GM21360 (cell line): ENCODE measurements around the gene BRSK2.
"Not testable (repeated sequence)": the region's sequence is repeated elsewhere in the genome, so short reads cannot be mapped to it uniquely, and the experiment has no call there.

Experiments
- ATAC-seq: cut with Tn5 transposase; IDR thresholded peaks from one replicate; pipeline ENCODE4 v1.9.1; 2021; ENCODE audit warnings: mild to moderate bottlenecking, moderate library complexity; ENCODE audit not compliant: unreplicated experiment

Gene BRSK2

DNA sequence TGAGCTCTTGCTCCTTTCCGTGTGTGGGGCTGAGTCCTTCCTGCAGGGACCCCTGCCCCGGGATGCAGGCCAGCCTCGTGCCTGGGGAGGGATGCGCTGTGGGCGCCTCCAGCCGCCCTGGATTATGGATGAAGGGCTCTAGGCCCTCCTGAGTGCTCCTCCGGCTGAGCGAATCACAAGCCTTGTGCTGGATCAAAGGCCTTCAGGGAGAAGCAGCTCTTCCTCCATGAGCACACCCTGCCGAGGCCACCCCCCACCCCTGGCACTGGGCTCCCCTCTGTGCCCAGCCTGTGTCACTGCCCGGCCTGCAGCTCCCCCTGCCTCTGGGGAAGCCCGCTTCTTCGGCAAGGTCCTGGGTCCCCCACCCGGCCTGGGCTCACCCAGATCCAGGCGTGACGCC lies 43.8 kb downstream of the BRSK2 start:
- no peak for ATAC-seq

- no peak for ATAC-seq
These were observed 44.4 kb downstream of the BRSK2 start for GRCh38 chr11:1433977-1434640.

- ATAC-seq: not testable (repeated sequence)
These were observed 45.7 kb downstream of the BRSK2 start for GRCh38 chr11:1435479-1435819.

DNA sequence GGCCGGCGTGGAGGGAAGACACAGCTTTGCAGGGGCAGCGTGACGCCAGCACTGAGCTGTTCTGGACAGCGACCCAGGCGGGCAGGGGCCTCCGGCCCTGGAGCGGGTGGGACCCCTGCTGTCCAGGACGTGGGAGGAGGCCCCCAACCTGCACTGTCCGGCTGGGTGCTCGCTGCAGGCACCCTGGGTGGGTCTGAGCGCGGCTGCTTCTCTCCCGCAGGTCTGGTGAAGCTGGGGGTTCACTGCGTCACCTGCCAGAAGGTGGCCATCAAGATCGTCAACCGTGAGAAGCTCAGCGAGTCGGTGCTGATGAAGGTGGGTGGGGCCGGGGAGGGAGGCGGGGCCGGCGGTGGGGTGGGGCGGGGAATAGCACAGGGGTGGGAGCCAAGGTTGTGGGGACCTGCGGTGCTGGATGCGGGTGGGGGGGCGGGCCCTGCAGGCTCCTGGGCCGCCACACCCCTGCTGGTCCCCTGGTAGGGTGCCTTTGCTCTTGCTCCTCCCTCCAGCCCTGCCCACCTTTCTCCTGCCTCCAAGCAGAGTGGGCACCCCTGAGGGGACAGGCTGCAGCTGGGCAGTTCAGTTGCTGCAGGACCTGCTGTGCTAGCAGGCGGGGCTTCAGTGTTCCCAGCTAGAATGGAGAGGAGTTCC lies 46.2 kb downstream of the BRSK2 start:
- no peak for ATAC-seq

GRCh38 chr11:1436468-1437039 lies 46.8 kb downstream of the BRSK2 start:
- ATAC-seq: no peak

DNA sequence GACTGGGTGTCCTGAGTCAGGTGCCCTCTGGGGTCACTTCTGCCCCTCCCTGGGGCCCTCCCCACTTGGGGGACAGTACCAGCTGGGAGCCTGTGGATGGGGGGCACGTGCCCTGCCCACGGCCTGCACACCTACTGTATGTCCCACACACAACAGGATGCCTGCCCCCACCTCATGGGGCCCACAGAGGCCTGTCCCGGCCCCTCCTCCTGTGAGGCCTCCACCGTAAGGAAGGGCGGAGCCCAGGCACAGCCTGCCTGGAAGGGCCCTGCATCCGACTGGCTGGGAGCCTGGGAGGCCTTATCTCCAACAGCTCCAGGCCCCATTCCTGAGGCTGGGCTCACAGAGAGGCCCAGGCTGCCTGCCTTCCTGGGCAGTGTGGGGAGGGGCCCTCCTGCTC lies 47.8 kb downstream of the BRSK2 start:
- ATAC-seq: no peak

- ATAC-seq: no peak
These were observed 48.7 kb downstream of the BRSK2 start for GRCh38 chr11:1438261-1438966.

DNA sequence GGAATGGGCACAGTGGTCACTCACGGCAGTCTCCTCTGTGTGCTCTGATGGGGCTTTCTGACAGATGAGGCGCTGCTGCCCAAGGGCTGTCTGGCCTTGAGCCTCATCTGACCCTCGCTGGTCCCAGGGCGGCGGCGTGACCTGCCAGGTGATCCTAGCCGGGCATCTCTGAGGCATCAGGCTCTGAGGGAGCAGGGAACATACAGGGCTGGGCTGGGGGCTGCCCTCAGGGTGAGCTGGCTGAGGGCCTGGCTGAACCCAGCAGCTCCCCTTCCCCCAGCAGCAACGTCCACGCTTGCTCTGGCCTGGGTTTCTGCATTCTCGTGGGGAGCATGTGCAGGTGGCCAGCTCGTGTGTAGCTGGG lies 49.2 kb downstream of the BRSK2 start:
- ATAC-seq: no peak

GRCh38 chr11:1439341-1439740 lies 49.6 kb downstream of the BRSK2 start:
- ATAC-seq: no peak

DNA sequence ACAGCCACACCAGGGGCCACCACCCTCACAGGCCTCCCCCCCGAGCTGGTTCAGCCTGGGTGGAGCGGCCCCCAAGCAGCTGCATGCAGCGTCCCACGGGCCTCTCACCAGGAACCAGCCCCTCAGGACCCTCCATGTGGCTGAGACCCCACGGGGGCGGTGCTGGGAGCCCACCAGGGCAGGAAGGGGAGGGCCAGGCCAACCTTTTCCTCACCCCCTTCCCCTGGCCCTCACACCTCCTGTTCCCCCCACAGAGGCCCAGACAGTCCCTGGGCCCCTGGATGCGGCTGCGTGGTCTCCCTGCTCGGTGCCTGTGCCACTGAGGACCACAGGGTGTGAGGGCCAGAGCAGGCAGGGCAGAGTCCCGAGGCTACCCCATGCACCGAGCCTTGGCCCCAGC lies 50.3 kb downstream of the BRSK2 start:
- ATAC-seq: no peak

- no peak for ATAC-seq
These were observed 50.8 kb downstream of the BRSK2 start for GRCh38 chr11:1440496-1440895.

- ATAC-seq: no peak
These were observed 52.4 kb downstream of the BRSK2 start for GRCh38 chr11:1442163-1442562.

DNA sequence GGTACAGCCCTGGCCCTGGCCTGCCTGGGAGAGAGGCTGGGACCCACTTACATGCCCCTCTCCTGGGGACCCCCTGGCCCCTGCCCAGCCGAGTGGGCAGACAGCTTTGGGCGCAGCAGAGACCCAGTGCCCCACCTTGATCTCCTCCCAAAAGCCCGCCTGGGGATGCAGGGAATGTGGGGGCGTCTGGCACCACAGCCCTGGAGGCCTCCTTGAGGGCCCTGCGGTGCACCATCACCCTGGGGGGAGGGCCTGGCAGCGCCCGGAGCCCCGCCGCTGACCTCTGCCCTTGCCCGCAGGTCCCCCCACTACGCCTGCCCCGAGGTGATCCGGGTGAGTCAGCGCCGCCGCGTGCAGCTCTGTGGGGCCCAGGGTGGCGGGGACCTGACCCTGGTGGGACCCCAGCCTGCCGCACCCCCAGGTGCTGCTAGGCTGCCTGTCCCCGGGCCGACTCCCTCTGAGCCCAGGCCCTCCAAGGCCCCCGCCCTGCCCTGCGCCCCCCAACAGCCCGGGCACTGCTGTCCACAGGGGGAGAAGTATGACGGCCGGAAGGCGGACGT lies 53.2 kb downstream of the BRSK2 start:
- no peak for ATAC-seq

DNA sequence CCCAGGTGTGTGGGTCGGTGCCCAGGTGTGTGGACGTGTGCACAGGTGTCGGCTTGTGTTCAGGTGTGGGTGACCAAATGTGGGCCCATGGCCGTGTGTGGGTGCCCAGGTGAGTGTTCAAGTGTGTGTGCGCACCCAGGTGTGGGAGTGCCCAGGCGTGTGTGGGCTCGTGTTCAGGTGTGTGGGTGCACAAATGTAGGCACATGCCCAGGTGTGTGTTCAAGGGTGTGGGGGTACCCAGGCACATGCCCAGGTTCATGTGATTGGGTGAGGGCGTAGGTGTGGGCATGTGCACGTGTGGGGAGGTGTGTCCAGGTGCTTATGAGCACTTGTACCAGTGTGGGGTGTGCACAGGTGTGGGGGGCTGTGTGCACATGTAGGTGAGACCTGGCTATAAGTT lies 54.0 kb downstream of the BRSK2 start:
- no peak for ATAC-seq

DNA sequence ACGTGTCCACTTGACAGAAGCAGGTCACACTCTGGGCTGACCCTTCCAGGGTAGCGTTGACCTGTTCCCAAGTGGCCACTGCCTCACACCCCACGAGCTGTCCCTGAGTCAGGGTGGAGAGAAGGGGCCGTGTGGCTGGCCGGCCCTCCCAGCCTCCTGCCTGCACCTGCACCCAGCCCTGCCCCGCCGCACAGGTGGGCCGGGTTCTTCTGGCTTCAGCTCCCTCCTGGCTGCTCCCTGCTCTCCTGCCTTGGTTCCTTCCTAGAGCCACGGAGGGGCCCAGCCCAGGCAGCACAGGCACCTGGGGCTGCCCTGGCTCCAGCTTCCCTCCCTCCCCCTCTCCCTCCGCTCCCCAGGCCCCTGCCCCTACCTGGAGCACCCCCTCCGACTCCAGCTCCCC lies 54.6 kb downstream of the BRSK2 start:
- ATAC-seq: no peak

- no peak for ATAC-seq
These were observed 55.2 kb downstream of the BRSK2 start for GRCh38 chr11:1444823-1445422.

GRCh38 chr11:1445741-1446445 lies 56.2 kb downstream of the BRSK2 start:
- ATAC-seq: no peak

- no peak for ATAC-seq
These were observed 56.9 kb downstream of the BRSK2 start for GRCh38 chr11:1446623-1447022.

GRCh38 chr11:1447845-1448825 lies 58.4 kb downstream of the BRSK2 start:
- no peak for ATAC-seq

DNA sequence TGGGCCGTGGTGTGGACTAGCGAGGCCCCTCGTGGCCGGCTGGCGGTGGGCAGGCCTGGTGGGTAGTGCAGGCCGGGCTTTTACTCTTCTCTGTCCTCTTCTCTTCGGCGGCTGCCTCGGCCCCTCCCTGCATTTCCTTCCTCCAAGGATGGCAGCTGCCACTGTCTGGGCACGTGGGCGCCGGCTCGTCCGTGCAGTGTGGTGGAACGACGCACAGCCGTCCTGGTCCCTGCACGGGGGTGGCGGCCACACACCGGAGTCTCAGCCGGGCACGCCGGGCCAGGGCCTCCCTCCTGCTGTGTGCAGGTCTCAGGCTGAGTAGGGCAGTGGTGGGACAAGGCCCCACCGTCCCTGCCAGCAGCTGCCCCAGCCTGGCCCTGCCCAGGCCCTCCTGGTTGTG lies 59.1 kb downstream of the BRSK2 start:
- ATAC-seq: no peak
